Esophagus squamous epithelium (tissue), 5 donors: ENCODE measurements around the gene ZNF277. TPM values are rescaled to one million over a fixed set of nuclear protein-coding genes. Genes with fewer than 3 reads are reported as not detected.
A peak's percentile ranks its signal among the peaks of the same experiment; 100 is the strongest.

Experiments used
- DNase-seq: peaks from one replicate; lab custom pipeline; 2025; lab: John Stamatoyannopoulos, UW
- H3K27ac ChIP-seq, 4 donors: fragments of 200-600 bp; sonication (generic); one replicate each; pipeline ENCODE4 v1.5.1; 2016 to 2019; ENCODE audit warnings: mild to moderate bottlenecking in 1 of 4
- H3K27me3 ChIP-seq, 4 donors: fragments of 200-600 bp; sonication (generic); 1 replicate in 3 of 4; 2 replicates in 1 of 4; pipeline versions ENCODE4 v1.5.1 to v1.6.0; 2017 to 2021; ENCODE audit warnings: antibody characterized with exemption in 1 of 4
- H3K36me3 ChIP-seq, 3 donors: fragments of 200-600 bp; sonication (generic); one replicate each; pipeline ENCODE4 v1.5.1; 2016 to 2019
- H3K4me1 ChIP-seq, 3 donors: fragments of 200-600 bp; sonication (generic); one replicate each; pipeline ENCODE4 v1.5.1; 2017 to 2019
- H3K4me3 ChIP-seq, 4 donors: fragments of 200-600 bp; sonication (generic); 1 replicate in 3 of 4; 2 replicates in 1 of 4; pipeline ENCODE4 v1.5.1; 2016 to 2019; ENCODE audit warnings: mild to moderate bottlenecking in 2 of 4, moderate library complexity in 1 of 4
- H3K9me3 ChIP-seq, 3 donors: fragments of 200-600 bp; sonication (generic); one replicate each; pipeline ENCODE4 v1.5.1; 2016 to 2019
- POLR2A ChIP-seq, 4 donors: fragments of 450-650 bp; IDR thresholded peaks; one replicate each; pipeline ENCODE4 v1.6.1; 2017; ENCODE audit warnings: antibody characterized with exemption in 4 of 4, mild to moderate bottlenecking in 4 of 4, moderate library complexity in 3 of 4
- WGBS, 2 donors: methylation state at CpG; one replicate each; pipeline ENCODE4 v1.1.5; 2018; 5-methylcytosine and 5-hydroxymethylcytosine counted together
- intact Hi-C: fragments of 100-400 bp; cut with DNase I; formaldehyde crosslinking; loops from one replicate; pipeline ENCODE4 v1.15.0; 2022
- total RNA-seq, 4 donors: library from RNA; depleted of rRNA; stranded (reverse); fragments of >200 nt; gene quantifications; one replicate each; pipeline ENCODE4 v1.1.0, GENCODE V29; 2016
- TF ChIP-seq, protein P1 (sequence below), 6 experiments: fragments of 450-650 bp in 4 of 6; fragments of 200-600 bp in 2 of 6; sonication (generic) in 2 of 6; IDR thresholded peaks; one replicate each; pipeline ENCODE4 v1.5.1; 2016 to 2019; ENCODE audit warnings: antibody characterized with exemption in 6 of 6, mild to moderate bottlenecking in 4 of 6, moderate library complexity in 4 of 6
- donor health status: DM: yes; HTN: yes; CAD: no.

Gene ZNF277
- total RNA-seq, 4 donors from 2014 or later = 7.3 to 32.0 (median 19.6) TPM

DNA sequence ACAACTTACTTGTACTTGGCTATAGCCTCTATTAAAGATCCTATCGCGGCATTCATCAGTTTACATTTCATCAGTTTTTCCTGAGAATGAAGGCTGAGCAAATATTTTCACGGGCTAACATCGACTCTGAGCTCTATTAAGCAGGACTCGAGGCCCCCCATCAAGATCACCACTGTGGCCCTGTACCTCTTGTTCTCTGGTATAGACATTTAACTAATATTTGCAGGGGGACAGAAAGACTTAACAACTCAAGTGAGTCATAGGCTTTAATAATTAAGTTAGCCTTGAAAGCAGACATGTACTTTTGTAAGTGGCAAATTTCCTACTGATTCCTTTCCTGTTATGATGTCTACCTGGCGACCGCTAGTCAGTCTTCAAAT lies 45.7 kb upstream of the ZNF277 start:
- peaks cover 4 to 23% (median 6%) of the 10 kb centered on the region in 3 donors for H3K4me1 ChIP-seq
- TF ChIP-seq, protein P1, sequence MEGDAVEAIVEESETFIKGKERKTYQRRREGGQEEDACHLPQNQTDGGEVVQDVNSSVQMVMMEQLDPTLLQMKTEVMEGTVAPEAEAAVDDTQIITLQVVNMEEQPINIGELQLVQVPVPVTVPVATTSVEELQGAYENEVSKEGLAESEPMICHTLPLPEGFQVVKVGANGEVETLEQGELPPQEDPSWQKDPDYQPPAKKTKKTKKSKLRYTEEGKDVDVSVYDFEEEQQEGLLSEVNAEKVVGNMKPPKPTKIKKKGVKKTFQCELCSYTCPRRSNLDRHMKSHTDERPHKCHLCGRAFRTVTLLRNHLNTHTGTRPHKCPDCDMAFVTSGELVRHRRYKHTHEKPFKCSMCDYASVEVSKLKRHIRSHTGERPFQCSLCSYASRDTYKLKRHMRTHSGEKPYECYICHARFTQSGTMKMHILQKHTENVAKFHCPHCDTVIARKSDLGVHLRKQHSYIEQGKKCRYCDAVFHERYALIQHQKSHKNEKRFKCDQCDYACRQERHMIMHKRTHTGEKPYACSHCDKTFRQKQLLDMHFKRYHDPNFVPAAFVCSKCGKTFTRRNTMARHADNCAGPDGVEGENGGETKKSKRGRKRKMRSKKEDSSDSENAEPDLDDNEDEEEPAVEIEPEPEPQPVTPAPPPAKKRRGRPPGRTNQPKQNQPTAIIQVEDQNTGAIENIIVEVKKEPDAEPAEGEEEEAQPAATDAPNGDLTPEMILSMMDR (IDR thresholded peaks at IDR 0.05) = no peak
- TF ChIP-seq POLR2A (IDR thresholded peaks at IDR 0.05) = no peak

DNA sequence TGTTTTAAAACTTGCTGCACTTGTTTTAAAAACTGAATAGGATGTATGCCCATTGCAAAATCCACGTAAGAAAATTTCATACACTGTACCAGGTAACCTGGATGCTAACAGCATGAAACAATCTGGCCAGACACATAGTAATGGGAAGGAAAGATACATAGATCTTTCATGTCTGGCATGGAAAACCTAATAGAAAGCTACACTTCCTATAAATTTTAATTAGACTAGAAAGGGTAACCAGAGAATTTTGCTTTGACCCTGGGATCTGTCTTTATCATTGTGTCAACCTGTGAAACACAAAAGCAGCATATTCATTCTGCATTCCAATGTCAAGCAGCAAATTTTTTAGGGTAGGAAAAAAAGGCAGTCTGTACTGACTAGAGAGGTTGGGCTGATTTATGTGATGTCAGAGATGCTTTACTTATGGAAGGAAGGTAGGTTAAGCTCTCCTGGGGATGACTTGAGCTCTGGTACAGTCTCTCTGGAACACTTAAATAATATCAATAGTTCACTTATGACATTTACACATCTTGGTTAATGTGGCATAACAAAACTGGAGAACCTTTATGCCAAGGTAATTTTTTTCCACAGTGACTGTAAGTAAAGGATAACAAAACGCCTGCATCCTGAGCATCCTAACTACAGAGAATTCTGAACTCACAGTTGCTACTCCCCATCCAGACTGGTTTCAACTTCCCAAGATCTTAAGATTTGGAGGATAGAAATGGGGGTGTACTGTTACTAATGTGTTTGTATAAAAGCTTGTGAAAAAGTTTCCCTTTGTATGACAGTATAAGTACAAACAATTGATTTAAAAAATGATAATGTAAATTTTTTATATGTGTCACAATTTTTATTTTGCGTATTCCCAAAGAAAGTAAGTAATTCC lies 45.0 kb upstream of the ZNF277 start:
- 72 to 75% methylated on average over 3 of the region's 3 CpGs for WGBS, 2 donors
- no peak overlapping the region for H3K4me3 ChIP-seq
- intact Hi-C loops = no loop called here
- no peaks in the 10 kb centered on the region for H3K27me3 ChIP-seq
- H3K9me3 ChIP-seq = no peaks in the 10 kb centered on the region
- no peaks in the 10 kb centered on the region for H3K36me3 ChIP-seq
- peak overlapping the region in 3 of 4 donors; percentile 16 to 40 (median 27) for H3K27ac ChIP-seq
- H3K4me1 ChIP-seq = peaks cover 4 to 23% (median 6%) of the 10 kb centered on the region in 3 donors
- TF ChIP-seq POLR2A (IDR thresholded peaks at IDR 0.05) = no peak
- TF ChIP-seq, protein P1 (IDR thresholded peaks at IDR 0.05) = no peak
- DNase-seq = no peak

More for the DNA sequence above, 45.7 kb upstream of the ZNF277 start:
- WGBS, 2 donors = 81 to 82% methylated on average over 7 of the region's 7 CpGs
- Histone ChIP-seq H3K27ac (peak overlapping the region in 3 of 4 donors; percentile 10 to 27 (median 16)), H3K4me3 (no peak overlapping the region), H3K27me3 (no peaks in the 10 kb centered on the region), H3K9me3 (no peaks in the 10 kb centered on the region), H3K36me3 (no peaks in the 10 kb centered on the region)
- no peak for DNase-seq
- intact Hi-C loops = no loop called here

DNA sequence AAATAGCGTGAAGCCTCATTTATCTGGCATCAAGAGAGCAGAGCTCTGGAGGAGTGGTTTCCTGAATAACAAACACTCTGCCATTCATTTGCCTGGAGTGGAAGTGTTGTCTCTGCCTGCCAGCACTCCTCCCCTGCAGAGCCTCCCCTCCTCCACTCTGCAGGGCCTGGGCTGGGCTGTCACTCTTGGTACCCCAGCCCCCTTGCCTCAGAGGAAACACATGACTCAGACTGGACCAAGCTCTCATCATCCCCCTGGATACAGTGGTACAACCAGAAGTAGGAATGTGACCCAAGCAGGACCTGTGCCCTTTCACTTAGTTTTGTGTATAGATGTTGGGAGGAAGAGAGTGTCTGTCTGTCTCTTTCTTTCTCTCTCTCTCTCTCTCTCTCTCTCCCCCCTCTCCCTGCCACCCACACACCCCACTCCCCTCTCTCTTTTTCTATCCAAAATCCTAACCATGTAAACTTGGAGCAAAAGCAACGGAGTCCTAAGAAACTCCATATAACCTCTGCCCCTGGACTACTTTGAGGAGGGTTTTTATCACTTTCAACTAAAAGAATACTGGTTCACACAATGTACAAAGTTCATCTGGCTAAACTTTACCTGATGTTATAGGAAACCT lies 44.2 kb upstream of the ZNF277 start:
- H3K27me3 ChIP-seq = no peaks in the 10 kb centered on the region
- WGBS, 2 donors = 58 to 60% methylated on average over 2 of the region's 2 CpGs
- no peak overlapping the region for H3K4me3 ChIP-seq
- H3K27ac ChIP-seq = peak overlapping the region in 3 of 4 donors; percentile 12 to 43 (median 40)
- no peaks in the 10 kb centered on the region for H3K9me3 ChIP-seq
- H3K4me1 ChIP-seq = peaks cover 4 to 23% (median 6%) of the 10 kb centered on the region in 3 donors
- no peak for DNase-seq
- H3K36me3 ChIP-seq = no peaks in the 10 kb centered on the region
- TF ChIP-seq POLR2A (IDR thresholded peaks at IDR 0.05) = no peak
- TF ChIP-seq, protein P1 (IDR thresholded peaks at IDR 0.05) = no peak
- intact Hi-C loops = no loop called here

DNA sequence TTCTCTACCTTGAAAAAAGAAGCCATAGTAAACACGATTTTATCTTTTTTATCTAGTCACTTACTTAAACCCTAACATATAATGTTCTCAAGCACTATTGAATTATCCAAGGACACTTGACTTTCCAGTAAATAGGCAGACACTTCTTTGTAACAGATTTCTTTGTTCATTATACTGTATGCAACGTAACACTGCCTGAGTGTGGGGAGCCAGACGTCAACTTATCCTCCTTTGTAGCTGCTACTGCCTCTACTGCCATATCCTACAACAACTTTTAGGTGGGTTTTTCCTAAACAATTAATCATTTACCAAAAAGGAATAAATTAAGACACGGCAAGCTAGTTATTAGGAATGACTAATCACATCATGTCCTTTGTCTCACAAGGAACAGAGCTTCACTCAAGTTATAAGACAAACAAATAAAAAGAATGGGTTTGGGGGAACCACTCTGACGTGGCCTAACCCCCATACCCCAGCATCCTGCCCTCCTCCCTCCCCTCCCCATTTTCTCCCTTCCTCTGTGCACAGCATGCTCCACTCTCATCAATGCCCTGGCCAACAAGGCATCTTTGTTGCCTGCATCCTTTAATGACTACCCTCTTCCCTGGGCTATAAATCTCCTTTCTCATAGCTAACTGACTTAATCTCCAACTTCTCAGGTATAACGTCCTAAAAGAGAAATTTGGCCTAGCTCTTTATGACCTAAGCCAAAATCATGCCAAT lies 43.5 kb upstream of the ZNF277 start:
- H3K27me3 ChIP-seq = no peaks in the 10 kb centered on the region
- H3K27ac ChIP-seq = peak overlapping the region in 3 of 4 donors; percentile 12 to 43 (median 22)
- H3K4me1 ChIP-seq = peaks cover 4 to 23% (median 6%) of the 10 kb centered on the region in 3 donors
- TF ChIP-seq, protein P1 (IDR thresholded peaks at IDR 0.05) = no peak
- no peak for TF ChIP-seq POLR2A (IDR thresholded peaks at IDR 0.05)
- H3K9me3 ChIP-seq = no peaks in the 10 kb centered on the region
- 57 to 58% methylated on average over 6 of the region's 6 CpGs for WGBS, 2 donors
- intact Hi-C loops = no loop called here
- no peak overlapping the region for H3K4me3 ChIP-seq
- no peak for DNase-seq
- no peaks in the 10 kb centered on the region for H3K36me3 ChIP-seq
